Esophagus muscularis mucosa (tissue), 3 donors: ENCODE results near the gene GRB7.

ENCODE experiments used
- POLR2A ChIP-seq: fragments of 450-650 bp; IDR thresholded peaks from one replicate; pipeline ENCODE4 v1.6.1; 2017; ENCODE audit warnings: antibody characterized with exemption, moderate library complexity, mild to moderate bottlenecking, low read depth
- POLR2AphosphoS5 ChIP-seq, 2 donors: sonication (generic); formaldehyde crosslinking; IDR thresholded peaks; one replicate each; pipeline ENCODE4 v1.6.1; 2017; ENCODE audit warnings: antibody characterized with exemption in 2 of 2
- TF ChIP-seq, protein P1 (sequence below), 3 experiments: fragments of 200-600 bp in 2 of 3; fragments of 450-650 bp in 1 of 3; sonication (generic) in 2 of 3; IDR thresholded peaks; one replicate each; pipeline ENCODE4 v1.5.1; 2017 to 2019; ENCODE audit warnings: antibody characterized with exemption in 3 of 3, mild to moderate bottlenecking in 2 of 3, moderate library complexity in 1 of 3

DNA sequence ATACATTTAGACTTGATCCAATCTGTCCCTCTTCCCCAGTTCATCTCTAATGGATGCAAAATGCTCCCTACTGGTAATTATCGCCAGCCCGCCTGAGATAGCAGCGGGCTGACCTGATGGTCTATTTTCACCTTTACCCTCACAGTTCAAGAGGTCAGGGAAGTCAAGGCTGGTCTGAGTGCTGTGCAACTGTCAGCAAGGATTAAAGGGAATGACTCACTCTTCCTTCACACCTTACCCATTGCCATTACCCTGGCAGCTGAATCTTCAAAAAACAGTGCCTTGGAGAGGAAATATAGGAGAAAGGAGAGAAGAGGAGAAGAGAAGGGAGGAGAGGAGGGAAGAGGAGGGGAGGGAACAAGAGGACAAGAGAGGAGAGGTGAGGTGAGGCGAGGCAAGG is 36.3 kb downstream of the GRB7 start:
- TF ChIP-seq, protein P1, sequence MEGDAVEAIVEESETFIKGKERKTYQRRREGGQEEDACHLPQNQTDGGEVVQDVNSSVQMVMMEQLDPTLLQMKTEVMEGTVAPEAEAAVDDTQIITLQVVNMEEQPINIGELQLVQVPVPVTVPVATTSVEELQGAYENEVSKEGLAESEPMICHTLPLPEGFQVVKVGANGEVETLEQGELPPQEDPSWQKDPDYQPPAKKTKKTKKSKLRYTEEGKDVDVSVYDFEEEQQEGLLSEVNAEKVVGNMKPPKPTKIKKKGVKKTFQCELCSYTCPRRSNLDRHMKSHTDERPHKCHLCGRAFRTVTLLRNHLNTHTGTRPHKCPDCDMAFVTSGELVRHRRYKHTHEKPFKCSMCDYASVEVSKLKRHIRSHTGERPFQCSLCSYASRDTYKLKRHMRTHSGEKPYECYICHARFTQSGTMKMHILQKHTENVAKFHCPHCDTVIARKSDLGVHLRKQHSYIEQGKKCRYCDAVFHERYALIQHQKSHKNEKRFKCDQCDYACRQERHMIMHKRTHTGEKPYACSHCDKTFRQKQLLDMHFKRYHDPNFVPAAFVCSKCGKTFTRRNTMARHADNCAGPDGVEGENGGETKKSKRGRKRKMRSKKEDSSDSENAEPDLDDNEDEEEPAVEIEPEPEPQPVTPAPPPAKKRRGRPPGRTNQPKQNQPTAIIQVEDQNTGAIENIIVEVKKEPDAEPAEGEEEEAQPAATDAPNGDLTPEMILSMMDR (IDR thresholded peaks at IDR 0.05): no peak
- TF ChIP-seq POLR2AphosphoS5 (IDR thresholded peaks at IDR 0.05): no peak
- TF ChIP-seq POLR2A: no peak
